Stimulated activated CD4-positive, alpha-beta T cell treated with anti-CD3 and anti-CD28 coated beads, TNF-alpha, amount 100 ng/mL, for 24 hours (primary cell): ENCODE data around the gene B3GNT2.
"Not testable (repeated sequence)": the region's sequence is repeated elsewhere in the genome, so short reads cannot be mapped to it uniquely, and the experiment has no call there.

ENCODE experiments used
- DNase-seq, 3 experiments: peaks; one replicate each; pipeline ENCODE4 v3.0.0-alpha.2; 2020; ENCODE audit warnings: low read depth in 3 of 3

The B3GNT2 gene

DNA sequence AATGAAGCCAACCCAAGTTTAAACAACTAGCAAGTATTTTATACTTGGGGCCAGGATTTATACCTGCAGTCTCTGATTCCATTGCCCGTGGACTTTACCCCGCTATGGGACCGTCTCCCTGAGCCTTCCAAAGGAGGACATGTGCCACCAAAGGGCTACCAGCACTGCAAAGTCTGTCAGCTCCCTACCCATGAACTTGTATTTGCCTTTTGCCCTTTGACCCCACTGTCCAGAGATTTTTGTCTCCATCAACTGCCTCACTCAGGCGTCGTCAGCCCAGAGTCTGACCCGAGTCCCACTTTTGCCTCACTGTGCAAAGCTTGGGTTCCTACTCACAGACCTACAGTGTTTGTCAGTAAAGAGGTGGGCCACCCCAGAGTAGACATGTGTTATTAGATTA is 40.6 kb downstream of the B3GNT2 start:
- DNase-seq: no peak

DNA sequence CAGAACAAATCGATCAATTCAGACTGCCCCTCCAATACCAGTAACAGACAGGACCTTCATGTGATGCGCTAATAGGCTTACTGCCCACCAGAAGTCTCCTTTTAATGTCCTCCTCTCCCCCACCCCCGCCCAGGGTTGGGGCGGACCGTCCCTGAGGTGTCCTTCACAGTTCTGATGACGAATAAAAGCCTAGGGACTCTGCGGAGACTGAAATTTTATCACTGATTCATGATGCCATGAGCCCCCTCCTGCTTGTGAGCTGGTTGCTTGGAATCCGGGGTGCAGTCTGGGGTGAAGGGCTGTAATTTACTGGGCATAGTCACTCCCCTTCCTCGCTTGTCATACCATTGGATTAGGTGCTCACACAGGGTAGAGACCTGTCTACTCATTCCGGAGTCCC is 42.3 kb downstream of the B3GNT2 start:
- DNase-seq: no peak

DNA sequence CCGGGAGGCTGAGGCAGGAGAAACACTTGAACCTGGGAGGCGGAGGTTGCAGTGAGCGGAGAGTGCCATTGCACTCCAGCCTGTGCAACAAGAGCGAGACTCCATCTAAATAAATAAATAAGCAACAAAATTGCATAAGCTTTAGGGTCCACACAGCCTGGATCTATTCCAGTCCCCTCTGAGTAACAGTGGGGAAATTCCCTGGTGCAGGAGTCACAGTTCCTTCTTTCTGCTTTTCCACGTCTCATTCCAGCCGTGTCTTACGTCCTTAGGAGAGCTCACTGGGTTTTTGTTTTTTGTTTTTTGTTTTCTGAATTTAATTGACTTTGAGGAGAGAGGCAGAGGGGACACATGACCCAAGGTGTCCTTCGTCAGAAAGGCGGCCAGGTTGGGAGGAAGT is 44.6 kb downstream of the B3GNT2 start:
- DNase-seq: no peak

DNA sequence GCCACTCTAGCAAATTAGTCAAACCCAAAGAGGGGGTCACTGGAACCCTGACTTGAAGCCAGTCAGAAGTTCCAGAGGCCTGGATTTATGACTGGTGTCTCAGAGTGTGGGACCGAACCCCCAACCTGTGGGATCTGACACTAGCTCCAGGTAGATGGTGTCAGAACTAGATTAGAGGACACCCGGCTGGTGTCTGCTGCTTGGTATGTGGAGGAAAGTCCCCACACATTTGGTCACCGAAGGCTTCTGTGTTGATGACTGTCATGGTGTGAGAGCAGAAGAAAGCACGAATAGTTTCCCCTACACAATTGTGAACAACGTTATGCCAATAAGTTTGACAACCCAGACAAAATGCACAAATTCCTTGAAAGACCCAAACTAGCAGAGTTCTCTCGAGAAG is 48.1 kb downstream of the B3GNT2 start:
- no peak for DNase-seq

DNA sequence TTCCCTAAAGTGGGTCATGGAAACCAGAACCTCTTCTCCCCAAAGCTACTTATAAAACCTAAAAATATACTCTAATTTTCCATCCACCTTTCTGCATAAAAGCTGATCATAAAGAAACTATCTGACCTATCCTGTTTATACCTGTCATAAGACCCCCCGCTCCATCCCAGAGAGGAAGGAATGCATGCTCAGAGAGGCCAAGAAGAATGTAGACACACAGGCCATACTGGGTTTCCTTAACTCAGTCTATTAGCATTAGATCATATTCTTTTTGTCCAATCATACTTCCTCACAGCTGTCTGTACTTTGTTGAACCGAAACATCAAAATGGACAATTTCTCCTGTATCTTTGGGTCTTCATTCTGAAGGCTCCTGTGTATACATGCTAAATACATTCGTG is 52.3 kb downstream of the B3GNT2 start:
- DNase-seq: no peak

DNA sequence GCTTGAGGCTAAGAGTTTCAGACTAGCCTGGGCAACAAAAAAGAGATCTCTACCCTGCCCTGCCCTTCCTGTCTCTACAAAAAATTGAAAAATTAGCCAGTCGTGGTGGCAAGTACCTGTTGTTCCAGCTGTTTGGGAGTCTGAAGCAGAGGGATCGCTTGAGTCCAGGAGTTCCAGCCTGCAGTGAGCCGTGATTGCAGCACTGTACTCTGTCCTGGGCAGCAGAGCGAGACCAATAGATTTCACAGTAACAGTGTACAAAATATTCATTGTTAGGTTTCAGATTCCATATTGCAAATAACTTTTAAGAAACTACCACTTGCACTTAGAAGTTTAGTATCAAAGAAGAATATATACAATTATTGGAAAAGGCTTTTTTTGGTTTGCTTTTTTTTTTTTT is 54.3 kb downstream of the B3GNT2 start:
- DNase-seq: no peak

DNA sequence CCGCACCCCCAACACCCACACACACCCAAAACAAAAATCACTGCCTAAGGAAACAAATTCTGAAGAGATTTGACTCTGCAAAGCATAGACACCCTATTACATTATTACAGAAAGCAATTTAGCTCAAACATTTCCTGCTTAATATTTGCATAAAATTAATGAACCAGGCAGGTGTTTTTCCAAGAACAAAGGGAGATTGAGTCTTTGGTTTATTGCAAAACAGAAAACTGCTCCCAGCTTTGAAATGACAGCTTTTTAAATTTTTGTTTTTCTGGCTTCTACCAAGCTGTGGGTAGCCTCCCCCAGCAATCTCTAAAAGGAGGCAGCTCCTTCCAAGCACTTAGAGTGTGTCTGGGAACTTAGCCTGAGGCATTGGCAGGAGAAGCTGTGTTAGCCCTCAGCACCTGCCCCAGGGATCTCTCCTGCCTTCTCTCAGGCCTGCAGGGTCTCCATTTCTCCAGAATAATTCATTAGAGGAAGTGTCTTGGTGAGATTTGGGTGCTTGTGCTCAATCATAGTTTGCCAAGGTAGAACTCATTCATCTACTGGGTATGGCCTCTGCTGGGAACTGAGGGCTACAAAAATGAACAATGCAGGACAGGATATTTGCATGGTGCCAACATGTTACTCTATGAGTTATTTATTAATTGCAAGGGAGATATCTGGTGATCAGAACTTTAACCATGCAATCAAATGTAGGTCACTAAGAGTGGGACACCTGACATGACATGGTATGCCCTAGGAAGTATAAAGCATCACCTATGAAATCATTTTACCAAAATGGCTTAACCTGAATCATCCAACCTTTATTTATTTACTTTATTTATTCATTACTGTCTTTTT is 58.7 kb downstream of the B3GNT2 start:
- DNase-seq: no peak

DNA sequence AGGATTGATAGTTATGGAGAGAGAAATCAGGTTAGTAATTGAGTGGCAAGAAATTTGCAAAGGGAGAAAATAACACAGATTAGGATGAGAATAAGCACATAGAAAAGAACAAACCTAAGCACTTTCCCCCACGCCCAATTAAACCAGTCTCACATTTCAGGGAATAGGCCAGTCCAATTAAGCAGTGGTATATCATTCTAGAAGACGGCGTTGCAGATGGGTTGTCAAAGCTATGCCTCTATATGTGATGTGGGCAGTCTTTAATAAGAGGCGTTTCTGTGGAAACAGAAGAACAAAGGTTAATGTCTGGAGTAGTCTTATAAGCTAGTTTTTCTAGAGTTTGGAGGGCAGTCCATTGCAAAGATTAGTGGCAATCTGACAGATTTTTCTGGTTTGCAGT is 61.6 kb downstream of the B3GNT2 start:
- no peak for DNase-seq

DNA sequence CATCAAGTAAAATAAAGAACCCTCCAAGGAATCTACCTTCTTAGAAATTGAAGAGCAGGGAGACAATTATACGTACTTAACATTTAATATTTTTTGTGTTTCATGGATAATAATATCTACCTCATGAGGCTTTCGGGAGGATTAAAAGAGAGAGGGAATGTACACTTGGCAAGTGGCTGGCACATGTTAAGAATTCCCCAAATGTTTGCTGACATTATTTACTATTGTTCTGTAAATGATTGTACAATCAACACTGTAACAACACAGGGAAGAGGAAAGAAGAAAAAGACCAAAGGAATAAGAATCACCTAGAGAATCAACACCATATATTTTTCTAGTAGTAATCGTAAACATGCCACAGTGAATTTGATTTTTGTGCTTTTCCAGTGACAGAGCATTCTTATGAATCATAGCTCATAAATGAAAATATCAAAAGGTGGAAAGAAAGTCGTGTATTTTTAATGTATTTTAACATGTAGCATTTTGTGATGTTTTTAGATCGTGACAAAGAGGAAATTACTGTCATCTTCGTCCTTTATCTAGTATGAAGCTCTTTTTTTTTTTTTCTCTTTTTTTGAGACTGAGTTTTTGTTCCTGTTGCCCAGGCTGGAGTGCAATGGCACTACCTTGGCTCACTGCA is 67.3 kb downstream of the B3GNT2 start:
- DNase-seq: no peak

DNA sequence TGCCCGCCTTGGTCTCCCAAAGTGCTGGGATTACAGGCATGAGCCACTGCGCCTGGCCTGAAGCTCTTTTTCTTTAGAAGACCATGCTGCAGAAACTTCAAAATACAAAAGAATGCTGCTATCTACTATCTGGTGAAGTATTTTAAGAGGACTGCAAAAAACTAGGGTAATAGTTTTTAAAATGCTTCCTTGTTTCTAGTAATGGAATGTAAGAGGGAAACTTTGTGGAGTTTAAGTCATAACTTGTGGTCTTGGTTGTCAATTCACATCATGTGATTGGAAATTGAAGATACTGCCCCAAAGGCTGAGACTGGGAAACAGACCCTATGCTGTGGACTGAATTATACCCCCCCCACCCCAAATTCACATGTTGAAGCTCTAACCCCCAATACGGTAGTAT is 68.3 kb downstream of the B3GNT2 start:
- DNase-seq: no peak

DNA sequence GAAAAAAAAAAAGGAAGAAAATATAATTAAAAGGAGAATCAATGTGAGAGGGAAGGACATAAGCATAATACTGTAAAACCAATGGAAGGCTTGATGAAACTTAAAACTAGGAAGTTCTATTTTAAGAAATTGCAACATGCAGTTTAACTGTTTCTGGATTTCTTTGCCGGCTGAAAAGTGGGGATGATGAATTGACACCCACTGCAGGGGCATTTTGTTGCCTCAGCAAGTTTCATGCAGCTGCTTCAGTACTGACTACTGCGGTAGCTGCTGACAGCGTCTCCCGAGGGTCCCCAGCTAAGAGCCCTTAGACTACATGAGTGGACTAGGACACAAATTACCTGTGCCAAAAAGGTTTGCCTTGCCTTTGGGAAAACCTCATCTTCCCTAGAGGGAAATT is 69.2 kb downstream of the B3GNT2 start:
- no peak for DNase-seq

DNA sequence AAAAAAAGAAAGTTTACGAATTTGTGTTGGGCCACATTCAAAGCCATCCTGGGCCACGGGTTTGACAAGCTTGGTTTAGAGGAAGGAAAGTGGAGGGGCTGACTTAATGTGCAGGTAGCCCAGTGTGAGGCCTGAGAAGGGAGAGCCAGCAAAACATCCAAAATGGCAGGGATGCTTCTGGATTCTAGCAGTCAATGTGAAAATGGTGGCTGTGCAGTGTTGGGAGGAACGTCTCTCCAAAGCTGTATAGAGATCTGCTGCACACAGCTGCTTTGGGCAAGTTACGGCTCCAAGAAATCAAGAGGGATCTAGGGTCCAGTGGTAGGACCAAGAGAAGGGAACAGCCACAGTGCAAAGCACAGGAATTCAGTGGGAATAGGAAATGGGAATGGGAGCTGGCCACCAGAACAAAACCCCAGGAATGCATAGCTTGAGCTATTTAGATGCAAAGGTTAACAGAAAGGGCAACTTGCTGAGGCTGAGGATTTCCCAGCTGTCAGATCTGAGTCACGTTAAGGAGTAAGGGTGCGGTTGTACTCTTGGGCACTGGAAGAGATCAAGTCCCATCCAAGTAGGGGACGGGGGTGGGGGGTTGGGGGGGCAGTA is 70.6 kb downstream of the B3GNT2 start:
- DNase-seq: no peak

DNA sequence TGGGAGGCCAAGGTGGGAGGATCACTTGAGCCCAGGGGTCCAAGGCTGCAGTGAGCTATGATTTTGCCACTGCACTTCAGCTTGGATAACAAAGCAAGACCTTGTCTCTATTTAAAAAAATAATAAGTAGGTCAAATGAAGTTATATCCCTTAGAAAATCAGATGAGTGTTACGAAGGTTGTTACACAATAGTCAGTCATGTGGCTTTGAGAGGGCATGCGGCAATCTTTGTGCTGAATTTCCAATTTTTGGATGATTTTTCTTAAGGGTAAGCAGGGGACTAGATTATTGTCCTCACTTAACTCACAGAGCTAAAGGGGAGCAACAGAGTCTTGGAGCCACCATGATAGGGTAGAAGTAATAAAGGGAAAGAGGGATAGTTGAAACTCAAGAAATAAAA is 71.8 kb downstream of the B3GNT2 start:
- no peak for DNase-seq

DNA sequence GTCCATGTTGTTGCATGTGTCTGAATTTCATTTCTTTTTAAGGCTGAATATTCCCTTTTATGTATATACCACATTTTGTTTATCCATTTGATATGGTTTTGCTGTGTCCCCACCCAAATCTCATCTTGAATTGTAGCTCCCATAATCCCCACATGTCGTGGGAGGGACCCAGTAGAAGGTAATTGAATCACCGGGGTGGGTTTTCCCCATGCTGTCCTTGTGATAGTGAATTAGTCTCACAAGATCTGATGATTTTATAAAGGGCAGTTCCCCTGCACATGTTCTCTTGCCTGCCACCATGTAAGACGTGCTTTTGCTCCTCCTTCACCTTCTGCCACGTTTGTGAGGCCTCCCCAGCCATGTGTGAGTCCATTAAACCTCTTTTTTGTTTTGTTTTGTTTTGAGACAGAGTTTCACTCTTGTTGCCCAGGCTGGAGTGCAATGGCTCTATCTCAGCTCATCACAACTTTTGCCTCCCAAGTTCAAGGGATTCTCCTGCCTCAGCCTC is 72.8 kb downstream of the B3GNT2 start:
- DNase-seq: not testable (repeated sequence)

DNA sequence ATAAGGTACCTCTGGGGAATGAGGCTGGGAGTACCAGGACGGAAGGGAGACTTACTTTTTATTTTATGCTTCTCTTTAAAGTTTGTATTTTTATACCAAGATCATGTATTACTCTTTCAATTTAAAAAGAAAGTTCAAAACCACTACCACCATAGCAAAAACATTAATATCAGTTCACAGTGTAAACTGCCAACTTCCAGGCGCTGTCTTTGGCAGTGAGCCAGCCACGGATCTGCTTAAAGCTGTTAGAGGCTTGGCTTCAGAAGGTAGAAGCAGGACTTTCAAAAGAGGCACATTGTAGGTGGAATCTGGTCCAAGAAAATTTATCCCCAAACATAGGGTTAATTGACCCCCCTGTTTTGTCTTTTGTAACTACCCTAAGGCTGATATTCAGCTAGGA is 74.8 kb downstream of the B3GNT2 start:
- no peak for DNase-seq
